NAMALWA (cell line): ENCODE measurements around the gene LCE2D.
A peak's percentile ranks its signal among the peaks of the same experiment; 100 is the strongest.
"Not testable (repeated sequence)": the region's sequence is repeated elsewhere in the genome, so short reads cannot be mapped to it uniquely, and the experiment has no call there.

Experiments used
- DNase-seq: peaks from one replicate; pipeline ENCODE4 v3.0.0-alpha.2; 2015; ENCODE audit warnings: low spot score

Gene LCE2D

DNA sequence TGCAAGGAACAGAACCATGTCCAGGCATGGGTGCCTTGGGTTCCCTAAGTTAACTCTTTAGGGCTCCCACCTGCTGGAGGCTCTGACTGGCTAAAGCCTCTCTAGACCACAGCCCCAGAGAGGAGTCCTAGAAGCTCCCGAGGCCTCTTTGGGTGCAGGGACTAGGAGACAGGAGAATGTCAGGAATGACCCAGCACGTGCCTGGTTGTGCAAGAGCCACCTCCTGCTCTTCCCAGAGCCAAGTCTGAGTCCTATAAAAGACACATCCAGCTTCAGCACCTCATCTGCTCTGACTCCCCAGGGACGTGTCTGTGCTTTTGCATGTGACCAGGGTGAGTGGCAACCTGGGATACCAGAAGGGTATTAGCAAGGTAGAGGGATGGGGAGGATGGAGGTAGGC, at the start of gene LCE2D:
Gene LCE2D, plus strand, starts transcription at position 283 of the 400 bp plus-strand sequence. CDS start 726 bp downstream, outside the sequence.
- DNase-seq, result no peak

DNA sequence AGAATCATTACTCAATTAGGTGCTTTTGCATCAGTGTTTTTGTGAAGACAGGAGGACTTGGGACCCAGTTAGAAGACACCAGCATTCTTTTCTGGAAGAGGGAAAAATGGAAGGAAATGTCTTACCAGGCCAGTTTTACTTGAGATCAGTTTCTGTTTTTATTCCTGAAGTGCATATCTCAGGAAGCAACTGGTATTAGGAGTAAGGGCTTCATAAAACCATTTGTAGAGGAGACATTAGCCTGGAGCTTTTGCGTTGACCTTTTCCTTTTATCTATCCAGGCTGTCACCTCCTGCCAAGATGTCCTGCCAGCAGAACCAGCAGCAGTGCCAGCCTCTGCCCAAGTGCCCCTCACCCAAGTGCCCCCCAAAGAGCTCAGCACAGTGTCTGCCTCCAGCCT, 49.7 kb upstream of the LCE2D start, which contains the start of gene LCE3B:
Gene LCE3B, plus strand, starts transcription at position 301 of the 400 bp plus-strand sequence. Its CDS starts 0 bp downstream, at position 301.
- DNase-seq, result no peak

GRCh38 chr1:152621993-152622392, 41.2 kb upstream of the LCE2D start:
- no peak for DNase-seq

DNA sequence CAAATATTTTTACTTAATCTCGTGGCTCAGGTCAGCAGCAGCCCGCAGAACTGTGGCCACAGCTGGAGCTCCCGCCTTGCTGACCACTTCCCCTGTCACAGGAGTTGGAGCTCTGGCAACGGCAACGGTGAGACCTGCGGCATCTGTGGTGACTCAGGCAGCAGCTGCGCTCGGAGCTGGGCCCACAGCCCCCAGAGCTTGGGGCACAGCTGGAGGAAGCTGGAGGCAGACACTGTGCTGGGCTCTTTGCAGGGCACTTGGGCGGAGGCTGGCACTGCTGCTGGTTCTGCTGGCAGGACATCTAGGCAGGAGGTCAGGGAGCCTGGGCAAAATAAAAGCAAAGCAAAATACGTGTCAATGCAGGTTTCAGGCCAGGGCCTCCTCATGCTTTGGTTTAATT, 40.4 kb upstream of the LCE2D start, which contains the start of gene LCE3A:
Gene LCE3A, minus strand, starts transcription at position 301 of the 400 bp plus-strand sequence. Its CDS starts 0 bp downstream, at position 301.
- DNase-seq, result no peak

- peak; percentile 45 for DNase-seq
Observed at GRCh38 chr1:152623203-152623844, 39.9 kb upstream of the LCE2D start.

- no peak for DNase-seq
Observed at GRCh38 chr1:152626744-152627143, 36.4 kb upstream of the LCE2D start.

DNA sequence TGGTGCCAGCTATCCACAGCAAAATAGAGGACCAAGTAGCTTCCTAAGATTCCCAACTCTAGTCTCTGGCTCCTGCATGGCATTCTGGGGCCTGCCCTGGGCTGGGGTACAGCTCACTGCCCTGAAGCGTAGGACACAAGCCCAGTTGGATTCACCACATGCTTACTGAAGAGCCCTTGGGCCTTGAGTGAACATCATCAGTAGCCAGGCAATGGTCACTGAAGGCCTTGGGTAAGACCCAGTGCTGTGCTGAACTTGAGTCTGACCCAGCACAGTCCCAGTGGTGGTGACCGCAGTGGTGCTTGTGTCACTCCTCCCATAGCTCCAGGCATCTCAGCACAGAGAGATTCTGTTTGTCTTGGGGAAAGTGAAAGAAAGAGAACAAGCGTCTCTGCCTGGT, 32.6 kb upstream of the LCE2D start:
- DNase-seq, result no peak

- no peak for DNase-seq
Observed at GRCh38 chr1:152640351-152640750, 22.8 kb upstream of the LCE2D start.

DNA sequence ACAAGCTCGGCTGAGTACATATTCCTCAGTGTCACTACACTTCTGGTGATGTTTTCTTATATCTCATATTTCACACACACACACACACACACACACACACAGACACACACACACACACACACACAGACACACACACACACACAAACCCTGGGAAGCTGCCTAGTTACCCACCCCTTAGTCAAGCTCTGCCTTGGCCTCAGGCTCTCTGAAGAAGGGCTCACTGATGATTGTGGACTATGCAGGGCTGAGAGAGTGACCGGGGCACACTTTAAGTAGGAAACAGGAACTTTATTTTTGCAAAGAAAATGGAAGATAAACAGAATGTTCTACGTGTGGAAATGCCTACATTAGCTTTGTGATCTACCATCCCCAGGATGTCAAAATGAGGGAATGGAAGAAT, 19.2 kb upstream of the LCE2D start:
- no peak for DNase-seq

- no peak for DNase-seq
Observed at GRCh38 chr1:152645146-152645545, 18.0 kb upstream of the LCE2D start.

DNA sequence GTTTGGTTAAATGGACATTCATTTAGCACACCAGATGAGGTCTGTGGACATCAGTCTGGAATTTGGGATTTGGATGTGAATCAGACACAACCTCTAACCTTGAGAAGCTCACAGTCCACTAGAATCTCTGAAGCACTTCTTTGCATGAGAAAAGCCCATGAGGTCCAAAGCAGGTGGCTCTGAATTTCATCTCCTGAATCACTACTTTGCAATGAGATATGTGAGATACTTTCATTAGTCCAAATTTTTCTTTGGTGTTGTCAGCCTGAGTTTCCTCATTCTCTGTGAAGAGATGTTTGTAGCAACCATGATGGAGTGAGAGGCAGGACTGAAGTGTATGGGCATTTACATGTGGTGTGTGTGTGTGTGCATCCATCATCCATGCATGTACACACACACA, 16.5 kb upstream of the LCE2D start:
- no peak for DNase-seq

DNA sequence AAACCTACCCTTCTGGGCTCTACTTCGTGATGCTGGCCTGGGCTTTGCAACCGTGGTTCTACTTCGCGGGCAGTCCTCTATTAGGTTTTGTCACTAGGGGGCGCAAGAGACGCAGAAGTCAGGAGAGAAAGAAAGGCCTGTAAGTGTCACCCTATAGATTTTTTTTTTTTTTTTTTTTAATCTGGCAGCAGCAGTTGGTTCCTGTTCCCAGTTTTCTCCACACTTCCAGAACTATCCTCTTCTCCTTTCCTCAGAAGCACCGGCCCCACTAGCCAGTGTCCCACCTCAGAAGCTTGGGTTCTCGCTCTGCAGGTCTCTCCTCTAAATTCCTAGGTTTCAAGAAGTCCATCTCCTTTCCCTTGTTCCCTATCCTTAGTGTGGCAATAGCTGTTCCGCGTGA, 9.1 kb upstream of the LCE2D start:
- peak; percentile 85 for DNase-seq

- DNase-seq, result no peak
Observed at GRCh38 chr1:152656459-152656858, 6.7 kb upstream of the LCE2D start.

- no peak for DNase-seq
Observed at GRCh38 chr1:152657677-152658076, 5.5 kb upstream of the LCE2D start.

DNA sequence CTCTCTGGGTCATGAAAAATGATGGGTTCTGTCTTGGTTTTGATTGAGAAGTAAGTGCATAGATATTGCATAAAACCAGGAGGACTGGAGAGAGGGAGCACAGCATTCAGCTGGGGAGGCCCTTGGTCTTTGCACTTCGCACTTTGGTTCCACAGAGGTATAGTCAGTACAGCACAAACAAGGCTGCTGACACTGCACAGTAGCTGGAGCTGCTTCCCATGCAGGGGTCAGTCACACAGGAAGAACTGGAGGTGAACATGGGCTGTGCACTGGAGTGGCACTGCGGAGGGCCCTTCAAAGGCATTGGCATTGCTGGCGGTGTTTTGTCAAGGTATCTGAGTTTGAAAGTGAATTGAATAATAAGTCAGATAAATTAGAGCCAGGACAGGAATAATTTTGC, 4.5 kb upstream of the LCE2D start:
- DNase-seq, result no peak

GRCh38 chr1:152666171-152666570, 3.0 kb downstream of the LCE2D start:
- not testable (repeated sequence) for DNase-seq

GRCh38 chr1:152667648-152668047, 4.5 kb downstream of the LCE2D start:
- DNase-seq, result no peak

DNA sequence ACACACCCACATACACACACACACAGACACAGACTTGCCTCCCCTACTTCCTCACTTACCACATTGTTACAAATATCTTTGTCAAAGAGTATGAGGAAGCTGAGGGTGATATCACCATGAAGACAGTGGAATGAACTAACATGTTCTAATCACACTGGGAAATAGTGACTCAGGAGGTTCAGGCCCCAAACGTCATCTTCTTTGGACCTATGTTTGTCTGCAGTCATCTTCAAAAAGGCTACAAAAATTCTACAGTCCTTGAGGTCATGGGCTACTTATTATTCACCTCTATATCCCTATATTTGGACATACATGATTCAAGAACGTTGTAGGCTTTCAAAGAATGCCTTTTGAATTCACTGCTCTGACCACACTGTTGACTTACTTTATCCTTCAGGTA, 9.8 kb downstream of the LCE2D start:
- DNase-seq, result no peak

DNA sequence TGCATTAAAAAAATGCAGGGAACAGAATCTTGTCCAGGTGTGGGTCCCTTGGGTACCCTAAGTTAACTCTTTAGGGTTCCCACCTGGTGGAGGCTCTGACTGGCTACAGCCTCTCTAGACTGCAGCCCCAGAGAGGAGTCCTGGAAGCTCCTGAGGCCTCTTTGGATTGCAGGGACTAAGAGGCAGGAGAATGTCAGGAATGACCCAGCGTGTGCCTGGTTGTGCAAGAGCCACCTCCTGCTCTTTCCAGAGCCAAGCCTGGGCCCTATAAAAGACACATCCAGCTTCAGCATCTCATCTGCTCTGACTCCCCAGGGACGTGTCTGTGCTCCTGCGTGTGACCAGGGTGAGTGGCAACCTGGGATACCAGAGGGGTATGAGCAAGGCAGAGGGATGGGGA, 11.8 kb downstream of the LCE2D start, which contains the start of gene LCE2C:
Gene LCE2C, plus strand, starts transcription at position 297 of the 400 bp plus-strand sequence. CDS start 737 bp downstream, outside the sequence.
- DNase-seq, result not testable (repeated sequence)

DNA sequence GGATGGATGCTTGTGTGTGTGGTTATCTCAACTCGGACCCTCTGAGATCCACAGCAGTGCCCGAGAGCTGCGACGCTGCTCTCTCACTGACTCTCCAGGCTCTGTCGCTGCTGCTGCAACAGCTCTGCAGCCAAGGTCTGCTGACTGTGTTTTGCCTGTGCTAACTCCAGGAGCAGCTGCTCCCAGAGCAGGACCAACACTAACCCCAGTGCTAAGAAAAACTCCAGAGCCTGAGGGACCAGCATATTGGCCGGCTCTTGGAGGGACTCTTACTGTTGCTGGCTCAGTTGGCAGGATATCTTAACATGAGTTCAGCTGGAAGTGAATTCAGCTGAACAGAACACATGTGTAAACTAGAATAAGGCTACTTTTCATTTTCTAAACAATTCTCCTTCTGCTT, 16.3 kb downstream of the LCE2D start:
- no peak for DNase-seq

DNA sequence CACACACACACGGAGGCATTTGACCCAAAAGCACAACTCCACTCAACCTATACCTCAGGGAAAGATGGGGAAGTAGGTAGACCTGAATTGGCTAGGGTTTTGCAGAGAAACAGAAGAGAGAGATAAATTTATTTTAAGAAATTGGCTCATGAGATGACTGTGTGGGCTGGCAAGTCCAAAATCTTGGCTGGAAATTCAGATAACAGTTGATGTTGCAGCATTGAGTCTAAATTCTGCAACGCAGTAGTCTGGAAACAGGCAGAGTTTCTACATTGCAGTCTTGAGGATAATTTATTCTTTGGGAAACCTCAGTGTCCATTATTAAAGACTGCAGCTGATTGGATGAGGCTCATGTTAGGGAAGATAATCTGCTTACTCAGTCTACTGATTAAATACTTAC, 18.4 kb downstream of the LCE2D start:
- no peak for DNase-seq

- no peak for DNase-seq
Observed at GRCh38 chr1:152683846-152684245, 20.7 kb downstream of the LCE2D start.

- DNase-seq, result not testable (repeated sequence)
Observed at GRCh38 chr1:152685823-152686222, 22.6 kb downstream of the LCE2D start, which contains the start of gene LCE2B. LCE2B (plus strand) TSS chr1:152686123; CDS start chr1:152686844, 721 bp downstream.
